ENCODE measurements around the gene GSTT2B.
"Not testable (repeated sequence)": the region's sequence is repeated elsewhere in the genome, so short reads cannot be mapped to it uniquely, and the experiment has no call there.

GSTT2B gene

DNA sequence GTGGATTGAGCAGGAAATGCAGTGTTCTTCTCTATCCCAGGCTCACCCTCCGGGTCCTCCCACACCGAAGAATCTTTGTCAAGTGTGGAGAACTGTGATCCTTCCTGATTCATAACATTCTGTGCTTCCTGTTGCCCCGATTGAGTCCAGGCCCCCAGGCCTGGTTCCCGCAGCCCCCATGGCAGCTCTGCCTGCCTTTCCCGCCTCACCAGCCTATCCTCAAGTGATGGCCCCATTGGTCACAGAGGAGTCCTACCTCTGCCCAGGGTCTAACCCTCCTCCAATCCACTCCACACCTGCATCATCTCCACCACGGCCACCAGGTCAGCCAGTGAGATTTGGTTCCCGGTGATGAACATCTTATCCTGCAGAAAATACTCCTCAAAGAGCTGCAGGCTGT, 38.8 kb upstream of the GSTT2B start:
- not testable (repeated sequence) for H3K36me3 ChIP-seq (ENCODE audit: insufficient read depth, low read length); H3K4me1 ChIP-seq (ENCODE audit: insufficient read depth, low read length); H3K9me3 ChIP-seq (ENCODE audit: control insufficient read depth, insufficient read depth, low read length); H3K9ac ChIP-seq (ENCODE audit: low read depth, low read length)

DNA sequence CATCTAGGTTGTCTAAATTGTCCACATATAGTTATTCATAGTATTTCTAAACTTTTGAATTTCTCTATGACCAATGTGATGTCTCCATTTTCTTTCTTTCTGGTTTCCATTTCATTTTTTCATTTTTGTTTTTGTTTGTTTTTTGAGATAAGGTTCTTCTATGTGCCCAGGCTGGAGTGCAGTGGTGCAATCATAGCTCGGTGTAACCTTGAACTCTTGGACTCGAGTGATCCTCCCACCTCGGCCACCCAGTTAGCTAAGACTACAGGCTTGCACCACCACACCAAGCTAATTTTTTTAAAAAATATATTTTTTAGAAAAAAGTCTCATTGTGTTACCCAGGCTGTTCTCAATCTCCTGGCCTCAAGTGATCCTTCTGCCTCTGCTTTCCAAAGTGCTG, 36.1 kb upstream of the GSTT2B start:
- Histone ChIP-seq H3K9ac (ENCODE audit: low read depth, low read length) (no peak overlapping the region), H3K36me3 (ENCODE audit: insufficient read depth, low read length) (no peaks in the 10 kb centered on the region), H3K9me3 (ENCODE audit: control insufficient read depth, insufficient read depth, low read length) (no peaks in the 10 kb centered on the region), H3K4me1 (ENCODE audit: insufficient read depth, low read length) (peaks cover 4% of the 10 kb centered on the region; the same call in 1 of the 2 replicates)

DNA sequence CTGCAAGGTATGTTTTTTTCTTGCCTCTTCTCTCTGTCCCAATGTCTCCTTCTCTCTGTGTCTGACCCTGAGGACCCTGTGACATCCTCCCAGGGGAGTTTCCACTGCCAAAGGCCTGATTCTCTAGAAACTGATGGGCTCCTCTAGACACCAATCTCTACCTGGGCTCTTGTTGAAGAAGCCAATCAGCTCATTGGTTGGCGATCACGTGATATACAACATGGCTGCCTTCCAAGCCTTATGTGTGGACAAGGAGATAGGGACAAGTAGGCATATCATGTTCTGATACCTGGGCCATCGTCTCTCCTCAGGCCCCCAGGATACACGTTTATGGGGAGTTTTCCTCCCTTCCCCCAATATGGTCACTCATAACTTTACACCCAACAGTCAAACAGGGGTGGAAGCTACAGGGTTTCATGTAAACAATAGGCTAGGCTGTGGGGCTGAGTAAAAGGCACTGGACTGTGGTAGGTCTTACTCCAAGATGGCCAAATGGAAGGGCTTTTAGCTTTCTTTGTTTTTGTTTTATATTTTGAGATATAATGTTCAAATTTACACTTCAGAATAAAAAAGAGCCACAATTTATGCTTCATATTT, 32.7 kb upstream of the GSTT2B start:
- H3K36me3 ChIP-seq (ENCODE audit: insufficient read depth, low read length); H3K9me3 ChIP-seq (ENCODE audit: control insufficient read depth, insufficient read depth, low read length); H3K4me1 ChIP-seq (ENCODE audit: insufficient read depth, low read length); H3K9ac ChIP-seq (ENCODE audit: low read depth, low read length): not testable (repeated sequence)

DNA sequence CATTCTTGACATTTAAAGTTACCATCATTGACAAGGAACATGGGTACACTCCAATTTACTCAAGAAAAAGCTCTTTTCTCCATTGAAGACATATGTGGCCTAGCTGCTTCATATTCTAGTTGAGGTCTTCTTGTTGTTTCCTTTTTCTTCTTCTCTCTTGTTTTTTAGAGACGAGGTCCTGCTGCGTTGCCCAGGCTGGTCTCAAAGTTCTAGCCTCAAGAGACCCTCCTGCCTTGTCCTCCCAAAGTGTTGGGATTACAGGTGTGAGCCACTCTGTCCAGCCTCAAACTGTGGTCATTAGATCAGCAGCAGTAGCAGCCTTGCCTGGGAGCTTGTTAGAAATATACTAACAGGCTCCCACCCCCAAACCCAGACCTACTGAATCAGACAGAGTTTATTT, 32.1 kb upstream of the GSTT2B start:
- H3K36me3 ChIP-seq (ENCODE audit: insufficient read depth, low read length); H3K9ac ChIP-seq (ENCODE audit: low read depth, low read length); H3K9me3 ChIP-seq (ENCODE audit: control insufficient read depth, insufficient read depth, low read length); H3K4me1 ChIP-seq (ENCODE audit: insufficient read depth, low read length): not testable (repeated sequence)

DNA sequence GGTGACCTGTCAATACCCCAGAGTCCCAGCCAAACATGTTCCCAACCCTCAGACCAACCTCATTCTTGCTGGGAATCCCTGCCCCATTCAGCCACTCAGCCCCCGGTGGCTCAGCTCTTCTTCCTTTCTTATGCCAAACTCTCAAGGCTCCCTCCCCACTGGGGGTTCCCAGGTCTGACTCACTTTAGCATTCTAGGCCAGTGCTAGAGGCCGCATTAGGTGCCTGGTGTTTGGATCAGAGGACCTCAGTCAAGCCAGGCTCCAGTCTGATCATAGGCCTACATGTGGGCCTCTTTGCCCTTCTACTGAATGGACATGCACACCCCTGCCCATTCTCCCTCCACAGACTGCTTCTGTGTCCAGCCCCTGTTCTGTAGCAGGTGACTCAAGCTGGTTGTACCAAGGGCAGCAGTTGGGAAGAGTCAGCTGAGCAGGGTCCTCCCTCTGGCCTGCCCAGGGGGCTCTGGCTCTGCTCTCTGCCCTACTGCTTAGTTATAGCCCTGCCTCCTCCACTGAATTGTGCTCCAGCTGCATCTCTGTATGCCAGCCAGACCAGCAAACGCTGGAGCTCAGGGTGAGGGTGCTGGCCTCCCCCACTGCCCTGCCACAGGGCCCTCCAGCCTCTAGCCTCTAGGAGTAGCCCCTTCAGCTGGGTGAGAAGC, 28.7 kb upstream of the GSTT2B start:
- H3K36me3 ChIP-seq (ENCODE audit: insufficient read depth, low read length); H3K4me1 ChIP-seq (ENCODE audit: insufficient read depth, low read length); H3K9ac ChIP-seq (ENCODE audit: low read depth, low read length); H3K9me3 ChIP-seq (ENCODE audit: control insufficient read depth, insufficient read depth, low read length): not testable (repeated sequence)

DNA sequence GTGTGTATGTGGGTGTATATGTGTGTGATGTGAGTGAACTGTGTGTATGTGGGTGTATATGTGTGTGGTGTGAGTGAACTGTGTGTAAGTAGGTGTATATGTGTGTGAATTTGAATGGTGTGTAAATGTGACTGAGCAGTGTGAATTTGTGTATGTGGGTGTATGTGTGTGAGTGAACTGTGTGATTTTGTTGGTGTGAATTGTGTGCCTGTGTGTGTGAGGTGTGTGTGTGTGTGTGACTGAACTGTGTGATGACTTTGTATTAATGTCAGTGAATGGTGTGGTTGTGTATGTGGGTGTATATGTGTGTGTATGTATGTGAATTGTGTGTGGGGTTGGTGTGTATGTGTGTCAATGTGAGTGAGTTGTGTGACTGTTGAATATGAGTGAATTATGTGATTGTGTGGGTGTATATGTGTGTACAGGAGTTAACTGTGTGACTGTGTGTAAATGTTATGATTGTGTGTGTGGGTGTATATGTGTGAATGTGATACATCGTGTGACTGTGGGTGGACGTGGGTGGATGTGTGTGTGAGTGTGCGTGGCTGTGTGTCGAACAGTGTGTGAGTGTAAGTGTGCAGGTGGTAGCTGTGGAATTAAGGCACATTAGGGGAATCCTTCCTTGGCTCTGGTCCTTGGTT, 25.7 kb upstream of the GSTT2B start:
- H3K9me3 ChIP-seq (ENCODE audit: control insufficient read depth, insufficient read depth, low read length); H3K4me1 ChIP-seq (ENCODE audit: insufficient read depth, low read length); H3K36me3 ChIP-seq (ENCODE audit: insufficient read depth, low read length); H3K9ac ChIP-seq (ENCODE audit: low read depth, low read length): not testable (repeated sequence)

DNA sequence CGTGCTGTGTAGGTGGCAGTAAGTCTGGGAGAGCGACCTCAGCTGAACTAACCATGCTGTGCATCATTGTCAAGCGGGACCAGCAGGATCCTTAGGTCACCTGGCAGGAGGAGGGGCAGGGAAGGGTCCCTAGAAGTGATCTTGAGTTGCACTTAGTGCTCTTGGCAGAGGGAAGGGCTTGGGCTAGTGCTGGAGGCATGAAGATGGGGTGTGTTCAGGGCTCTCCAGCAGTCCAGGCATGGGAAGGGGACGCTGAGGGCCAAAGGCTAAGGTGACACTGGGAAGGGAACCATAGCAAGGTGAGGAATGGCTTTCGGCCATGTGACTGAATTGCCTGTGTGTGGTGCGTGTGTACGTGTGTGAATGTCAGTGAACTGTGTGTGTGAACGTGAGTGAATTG, 25.1 kb upstream of the GSTT2B start:
- not testable (repeated sequence) for H3K4me1 ChIP-seq (ENCODE audit: insufficient read depth, low read length); H3K36me3 ChIP-seq (ENCODE audit: insufficient read depth, low read length); H3K9me3 ChIP-seq (ENCODE audit: control insufficient read depth, insufficient read depth, low read length); H3K9ac ChIP-seq (ENCODE audit: low read depth, low read length)

DNA sequence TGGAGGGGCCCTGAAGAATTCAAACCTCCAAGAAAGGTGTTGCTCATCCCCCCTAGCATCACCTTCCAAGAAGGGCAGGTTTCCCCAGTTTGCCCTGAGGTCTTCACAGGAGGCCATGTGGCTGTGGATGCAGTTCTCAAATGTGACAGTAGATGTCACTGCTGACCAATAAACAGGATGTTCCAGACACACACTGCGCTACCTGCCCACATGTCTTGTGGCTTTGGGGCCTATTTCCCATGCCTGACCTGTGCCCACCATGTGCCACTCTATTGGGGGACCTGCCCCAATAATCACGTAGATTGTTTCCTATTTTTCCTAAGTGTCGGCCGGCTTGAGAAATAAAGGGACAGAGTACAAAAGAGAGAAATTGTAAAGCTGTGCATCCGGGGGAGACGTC, 23.4 kb upstream of the GSTT2B start:
- Histone ChIP-seq H3K36me3 (ENCODE audit: insufficient read depth, low read length) (no peaks in the 10 kb centered on the region), H3K9me3 (ENCODE audit: control insufficient read depth, insufficient read depth, low read length) (no peaks in the 10 kb centered on the region)

DNA sequence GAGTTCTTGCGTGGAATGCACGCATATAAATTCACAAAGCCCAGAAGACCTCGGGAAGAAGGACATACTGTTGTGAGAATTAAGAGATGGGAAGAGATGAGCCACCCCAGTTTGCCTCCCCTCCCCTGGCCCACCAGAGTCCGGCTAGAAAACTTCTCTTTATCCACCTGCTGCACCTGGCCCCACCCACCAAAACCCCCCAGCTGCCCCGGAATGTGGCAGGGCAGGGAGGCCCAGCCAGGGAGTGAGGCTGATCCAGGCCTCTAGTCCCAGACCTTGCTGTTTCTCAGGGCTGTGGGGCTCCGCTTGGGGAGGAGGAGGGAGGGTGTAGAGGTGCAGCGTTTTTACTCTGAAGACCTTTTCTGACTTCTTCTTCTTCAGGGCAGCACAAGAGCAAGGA, 19.6 kb upstream of the GSTT2B start:
- not testable (repeated sequence) for H3K4me1 ChIP-seq (ENCODE audit: insufficient read depth, low read length); H3K36me3 ChIP-seq (ENCODE audit: insufficient read depth, low read length); H3K9ac ChIP-seq (ENCODE audit: low read depth, low read length)

More for the DNA sequence above, 23.4 kb upstream of the GSTT2B start:
- no peak overlapping the region for H3K9ac ChIP-seq (ENCODE audit: low read depth, low read length)
- H3K4me1 ChIP-seq (ENCODE audit: insufficient read depth, low read length) = no peaks in the 10 kb centered on the region

DNA sequence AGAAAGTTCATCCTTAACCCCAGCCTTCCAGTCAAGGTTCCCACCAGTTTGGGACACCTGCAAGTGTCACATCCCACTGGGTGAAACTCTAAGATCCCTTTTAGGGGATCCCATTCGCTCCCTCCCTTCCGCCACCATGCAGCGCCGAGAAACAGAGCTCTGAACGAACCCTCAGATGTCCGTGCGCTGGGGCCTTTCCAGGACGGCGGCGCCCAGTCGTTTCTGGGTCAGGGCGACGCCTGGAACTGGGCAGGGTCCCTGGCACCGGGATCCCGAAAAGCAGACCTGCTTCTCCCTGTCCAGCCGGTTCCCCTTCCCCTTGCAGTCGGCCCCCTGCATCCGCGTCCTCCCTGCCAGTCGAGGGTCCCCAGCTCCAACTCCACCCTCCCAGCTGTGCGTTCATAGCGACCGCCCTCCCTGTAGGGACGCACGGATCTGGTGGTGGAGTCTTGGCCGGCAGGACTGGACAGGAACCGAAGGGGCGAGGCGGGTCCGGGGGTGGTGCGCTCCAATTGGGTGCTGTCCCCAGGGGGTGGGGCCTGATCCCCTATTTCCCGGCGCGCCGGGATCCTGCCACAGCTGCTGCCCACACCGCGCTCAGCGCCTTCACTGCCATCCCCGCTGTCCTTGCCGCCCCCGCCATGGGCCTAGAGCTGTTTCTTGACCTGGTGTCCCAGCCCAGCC, 18.7 kb upstream of the GSTT2B start, which contains the start of gene GSTT2:
GSTT2 (plus strand) TSS at position 578 of the 684 bp plus-strand sequence.
- not testable (repeated sequence) for H3K9me3 ChIP-seq (ENCODE audit: control insufficient read depth, insufficient read depth, low read length); H3K36me3 ChIP-seq (ENCODE audit: insufficient read depth, low read length); H3K4me1 ChIP-seq (ENCODE audit: insufficient read depth, low read length); H3K9ac ChIP-seq (ENCODE audit: low read depth, low read length)

More for the DNA sequence above, 19.6 kb upstream of the GSTT2B start:
- not testable (repeated sequence) for H3K9me3 ChIP-seq (ENCODE audit: control insufficient read depth, insufficient read depth, low read length)

DNA sequence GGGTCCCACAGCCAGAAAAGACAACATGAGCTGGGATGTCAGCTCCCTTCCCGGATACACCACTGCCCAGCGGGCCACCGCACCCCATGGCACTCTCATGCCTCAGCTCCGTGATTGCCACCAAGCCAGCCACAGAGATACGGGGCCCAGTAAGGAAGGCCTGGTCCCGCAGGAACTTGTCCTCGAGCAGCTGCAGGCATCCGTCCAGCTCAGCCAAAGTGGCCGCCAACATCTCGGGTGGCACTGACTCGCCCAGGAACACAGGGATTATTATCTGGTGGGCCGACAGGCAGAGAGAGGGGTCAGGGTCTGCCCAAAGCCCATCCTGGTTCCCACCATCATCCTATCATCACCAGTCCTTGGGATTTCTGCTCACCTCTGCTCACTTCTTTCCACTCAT, 16.3 kb upstream of the GSTT2B start:
- H3K4me1 ChIP-seq (ENCODE audit: insufficient read depth, low read length); H3K9ac ChIP-seq (ENCODE audit: low read depth, low read length); H3K36me3 ChIP-seq (ENCODE audit: insufficient read depth, low read length); H3K9me3 ChIP-seq (ENCODE audit: control insufficient read depth, insufficient read depth, low read length): not testable (repeated sequence)

DNA sequence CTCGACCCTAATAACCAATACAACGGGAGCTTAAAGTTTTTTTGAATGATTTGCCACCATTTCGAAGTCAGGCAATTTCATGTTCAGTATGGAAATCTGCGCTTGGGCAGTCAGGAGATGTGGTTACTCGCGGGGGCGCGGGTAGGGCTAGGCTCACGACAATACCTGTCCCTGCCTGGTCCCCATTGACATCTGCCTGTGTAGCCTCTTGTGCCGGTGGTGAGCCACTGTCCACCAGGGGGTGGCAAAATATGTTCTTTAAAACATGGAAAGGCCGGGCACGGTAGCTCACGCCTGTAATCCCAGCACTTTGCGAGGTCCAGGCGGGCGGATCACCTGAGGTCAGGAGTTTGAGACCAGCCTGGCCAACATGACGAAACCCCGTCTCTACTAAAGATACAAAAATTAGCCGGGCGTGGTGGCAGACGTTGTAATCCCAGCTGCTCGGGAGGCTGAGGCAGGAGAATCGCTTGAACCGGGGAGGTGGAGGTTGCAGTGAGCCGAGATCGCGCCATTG, 13.9 kb upstream of the GSTT2B start:
- not testable (repeated sequence) for H3K9ac ChIP-seq (ENCODE audit: low read depth, low read length); H3K4me1 ChIP-seq (ENCODE audit: insufficient read depth, low read length); H3K9me3 ChIP-seq (ENCODE audit: control insufficient read depth, insufficient read depth, low read length)
- H3K36me3 ChIP-seq (ENCODE audit: insufficient read depth, low read length) = peaks cover 11% of the 10 kb centered on the region

DNA sequence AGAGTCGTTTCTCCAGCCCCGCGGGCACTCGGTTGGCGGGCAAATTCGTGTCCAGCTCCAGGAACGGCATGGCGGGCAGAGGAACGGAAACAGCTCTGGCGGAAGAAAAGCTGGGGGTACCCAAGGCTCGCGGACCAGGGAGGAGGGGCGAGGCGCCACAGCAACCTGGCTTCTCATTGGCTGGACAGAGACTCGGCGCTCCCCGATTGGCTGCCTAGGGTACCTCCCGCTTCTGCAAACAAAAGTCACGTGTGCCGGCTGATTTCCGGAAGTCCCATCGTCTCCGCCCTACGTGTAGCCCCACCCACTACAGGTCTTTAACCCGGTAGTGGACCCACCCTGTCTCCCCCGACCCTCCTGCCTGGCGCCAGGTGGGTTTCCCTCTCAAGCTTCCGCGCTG, 13.3 kb upstream of the GSTT2B start, which contains the start of gene DDT:
DDT (minus strand) TSS at position 97 of the 400 bp plus-strand sequence; CDS start at position 70, 27 bp downstream.
- H3K36me3 ChIP-seq (ENCODE audit: insufficient read depth, low read length) = peaks cover 11% of the 10 kb centered on the region

DNA sequence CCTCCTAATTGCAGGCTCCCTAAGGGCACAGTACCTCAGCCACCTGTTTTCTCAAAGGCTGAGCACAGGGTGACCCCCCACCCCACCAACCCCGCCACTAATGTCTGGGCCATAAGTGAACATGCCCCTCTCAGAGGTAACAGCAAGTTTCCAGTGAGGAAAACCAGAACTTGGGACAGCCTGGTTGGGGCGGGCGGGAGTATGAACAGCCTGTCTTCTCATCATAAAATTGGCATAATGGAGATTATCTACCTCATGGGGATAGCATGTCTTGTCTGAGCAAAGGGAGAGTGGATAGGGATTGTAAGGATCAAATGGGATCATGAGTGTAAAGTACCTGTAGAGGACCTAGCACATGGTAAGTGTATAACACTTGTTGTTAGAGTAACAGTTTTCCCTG, 10.9 kb upstream of the GSTT2B start:
- H3K9me3 ChIP-seq (ENCODE audit: control insufficient read depth, insufficient read depth, low read length); H3K4me1 ChIP-seq (ENCODE audit: insufficient read depth, low read length); H3K9ac ChIP-seq (ENCODE audit: low read depth, low read length): not testable (repeated sequence)
- H3K36me3 ChIP-seq (ENCODE audit: insufficient read depth, low read length) = peaks cover 11% of the 10 kb centered on the region

More for the DNA sequence above, 13.3 kb upstream of the GSTT2B start, which contains the start of gene DDT:
- not testable (repeated sequence) for H3K9me3 ChIP-seq (ENCODE audit: control insufficient read depth, insufficient read depth, low read length); H3K4me1 ChIP-seq (ENCODE audit: insufficient read depth, low read length); H3K9ac ChIP-seq (ENCODE audit: low read depth, low read length)
